WTC11 (cell line): ENCODE data around the gene PRRX1.

ENCODE experiments used
- CTCF ChIP-seq: fragments of 200-600 bp; IDR thresholded peaks from 2 replicates; pipeline ENCODE4 v1.8.0; 2022; ENCODE audit warnings: antibody characterized with exemption
- E2F5 ChIP-seq: sonication (generic); formaldehyde crosslinking; IDR thresholded peaks from 2 replicates; pipeline ENCODE4 v1.8.1; 2022; ENCODE audit warnings: mild to moderate bottlenecking, moderate library complexity, missing genetic modification reagents
- ERG ChIP-seq: fragments of 250-450 bp; sonication (Bioruptor Pico); IDR thresholded peaks from 2 replicates; pipeline ENCODE4 v1.8.0; 2021; ENCODE audit warnings: mild to moderate bottlenecking
- ESRRA ChIP-seq: sonication (generic); formaldehyde crosslinking; IDR thresholded peaks from 2 replicates; pipeline ENCODE4 v1.8.1; 2022; ENCODE audit warnings: mild to moderate bottlenecking, missing genetic modification reagents, borderline replicate concordance
- FOXP1 ChIP-seq: sonication (generic); formaldehyde crosslinking; IDR thresholded peaks from 2 replicates; pipeline ENCODE4 v1.8.0; 2022; ENCODE audit warnings: missing genetic modification reagents, mild to moderate bottlenecking, moderate library complexity, borderline replicate concordance
- IRF2 ChIP-seq: sonication (generic); formaldehyde crosslinking; IDR thresholded peaks from 2 replicates; pipeline ENCODE4 v1.8.0; 2022; ENCODE audit warnings: low read depth, missing genetic modification reagents, borderline replicate concordance
- PRDM15 ChIP-seq: sonication (generic); formaldehyde crosslinking; IDR thresholded peaks from 2 replicates; pipeline ENCODE4 v1.8.0; 2022; ENCODE audit warnings: missing genetic modification reagents
- SP1 ChIP-seq: sonication (generic); formaldehyde crosslinking; conservative IDR thresholded peaks from 2 replicates; pipeline ENCODE4 v1.8.1; 2022; ENCODE audit warnings: missing genetic modification reagents
- USF2 ChIP-seq: sonication (generic); formaldehyde crosslinking; IDR thresholded peaks from 2 replicates; pipeline ENCODE4 v1.8.1; 2023; ENCODE audit warnings: mild to moderate bottlenecking, missing genetic modification reagents, moderate library complexity
- ZNF232 ChIP-seq: sonication (generic); formaldehyde crosslinking; IDR thresholded peaks from 2 replicates; pipeline ENCODE4 v1.8.0; 2022; ENCODE audit warnings: mild to moderate bottlenecking, missing genetic modification reagents
- ZNF317 ChIP-seq: sonication (generic); formaldehyde crosslinking; IDR thresholded peaks from 2 replicates; pipeline ENCODE4 v1.8.1; 2023; ENCODE audit warnings: low read depth, mild to moderate bottlenecking, moderate library complexity, missing genetic modification reagents, borderline replicate concordance
- ZSCAN18 ChIP-seq: fragments of 250-450 bp; sonication (Bioruptor Pico); IDR thresholded peaks from 2 replicates; pipeline ENCODE4 v2.1.2; 2022; ENCODE audit warnings: mild to moderate bottlenecking, moderate library complexity
- TF ChIP-seq, protein P1 (sequence below): sonication (generic); formaldehyde crosslinking; IDR thresholded peaks from 2 replicates; pipeline ENCODE4 v1.8.0; 2022; ENCODE audit warnings: mild to moderate bottlenecking, missing genetic modification reagents

DNA sequence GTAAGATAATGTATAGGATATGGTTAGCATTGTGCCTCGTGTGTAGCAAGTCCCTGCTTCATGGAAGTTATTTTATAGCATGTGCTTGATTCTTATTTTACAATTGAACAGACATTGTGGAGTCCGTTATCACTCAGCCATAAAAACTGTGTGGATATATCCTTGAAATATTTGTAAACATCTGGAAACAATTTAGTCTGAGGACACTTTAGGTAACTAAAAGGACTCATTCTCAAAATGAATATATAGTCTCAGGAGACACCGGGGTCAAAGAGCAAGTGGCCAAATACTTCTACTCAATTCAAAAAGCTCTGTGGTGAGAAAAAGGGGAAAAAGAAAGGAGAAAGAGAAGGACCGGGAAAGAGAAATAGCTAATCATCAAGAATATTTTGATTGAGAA, 23.7 kb downstream of the PRRX1 start:
- TF ChIP-seq, protein P1, sequence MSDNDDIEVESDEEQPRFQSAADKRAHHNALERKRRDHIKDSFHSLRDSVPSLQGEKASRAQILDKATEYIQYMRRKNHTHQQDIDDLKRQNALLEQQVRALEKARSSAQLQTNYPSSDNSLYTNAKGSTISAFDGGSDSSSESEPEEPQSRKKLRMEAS (CRISPR knock-in tag) = no peak
- TF ChIP-seq FOXP1 (CRISPR knock-in tag) (no peak), PRDM15 (no peak), SP1 (CRISPR knock-in tag) (no peak), USF2 (CRISPR knock-in tag) (no peak), CTCF (no peak), IRF2 (no peak), E2F5 (no peak), ESRRA (CRISPR knock-in tag) (no peak), ERG (CRISPR knock-in tag) (no peak), ZNF317 (CRISPR knock-in tag) (no peak), ZSCAN18 (no peak), ZNF232 (CRISPR knock-in tag) (no peak)
